ENCODE results near the gene CBY2.

Gene CBY2

DNA sequence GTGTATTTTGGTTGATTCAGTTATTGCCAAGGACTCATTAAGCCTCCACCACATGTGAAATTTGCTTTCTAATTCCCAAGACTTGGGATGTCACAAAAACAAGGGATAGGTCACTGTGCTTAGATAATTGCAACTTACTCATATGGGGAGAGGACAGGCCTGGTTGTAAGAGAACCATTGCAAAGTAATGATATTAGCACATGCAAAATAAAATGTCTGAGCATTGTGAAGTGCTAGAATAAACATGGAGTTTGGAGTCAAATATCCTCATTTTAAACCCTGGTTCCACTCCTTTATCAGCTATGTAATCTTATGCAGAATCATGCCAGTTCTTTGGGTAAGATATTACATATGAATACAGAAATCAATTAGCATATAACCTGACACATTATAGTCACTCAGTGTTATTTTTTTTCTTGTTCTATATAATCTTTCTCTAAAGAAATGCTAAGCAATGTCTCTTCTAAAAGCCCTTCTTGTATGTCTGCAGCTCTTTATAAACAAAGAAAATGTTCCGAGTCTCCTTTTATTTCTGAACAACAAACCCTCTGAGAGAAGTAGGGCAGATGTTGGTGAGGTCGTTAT lies 5.5 kb downstream of the CBY2 start:
- ChIA-PET POLR2A (no interaction called here), CTCF (no interaction called here)
- no peak for DNase-seq (ENCODE audit: extremely low spot score)
- TF ChIP-seq BHLHE40 (IDR thresholded peaks at IDR 0.05; ENCODE audit: borderline replicate concordance) (no peak), CTBP1 (IDR thresholded peaks at IDR 0.05; ENCODE audit: borderline replicate concordance) (no peak), FOXA1 (IDR thresholded peaks at IDR 0.05) (no peak), FOXK2 (IDR thresholded peaks at IDR 0.05) (no peak), ZNF384 (IDR thresholded peaks at IDR 0.05) (no peak), ELF4 (IDR thresholded peaks at IDR 0.05) (no peak), SP1 (IDR thresholded peaks at IDR 0.05) (no peak), L3MBTL2 (conservative IDR thresholded peaks at IDR 0.05) (no peak), LEF1 (IDR thresholded peaks at IDR 0.05; ENCODE audit: borderline replicate concordance) (no peak), HDGF (IDR thresholded peaks at IDR 0.05; ENCODE audit: borderline replicate concordance) (no peak), NFRKB (IDR thresholded peaks at IDR 0.05) (no peak), SUZ12 (IDR thresholded peaks at IDR 0.05) (no peak), TARDBP (IDR thresholded peaks at IDR 0.05) (no peak), FOXM1 (IDR thresholded peaks at IDR 0.05; ENCODE audit: borderline replicate concordance) (no peak), ARNT (IDR thresholded peaks at IDR 0.05) (no peak)
- TF ChIP-seq, protein P1, sequence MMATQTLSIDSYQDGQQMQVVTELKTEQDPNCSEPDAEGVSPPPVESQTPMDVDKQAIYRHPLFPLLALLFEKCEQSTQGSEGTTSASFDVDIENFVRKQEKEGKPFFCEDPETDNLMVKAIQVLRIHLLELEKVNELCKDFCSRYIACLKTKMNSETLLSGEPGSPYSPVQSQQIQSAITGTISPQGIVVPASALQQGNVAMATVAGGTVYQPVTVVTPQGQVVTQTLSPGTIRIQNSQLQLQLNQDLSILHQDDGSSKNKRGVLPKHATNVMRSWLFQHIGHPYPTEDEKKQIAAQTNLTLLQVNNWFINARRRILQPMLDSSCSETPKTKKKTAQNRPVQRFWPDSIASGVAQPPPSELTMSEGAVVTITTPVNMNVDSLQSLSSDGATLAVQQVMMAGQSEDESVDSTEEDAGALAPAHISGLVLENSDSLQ (IDR thresholded peaks at IDR 0.05), result no peak

DNA sequence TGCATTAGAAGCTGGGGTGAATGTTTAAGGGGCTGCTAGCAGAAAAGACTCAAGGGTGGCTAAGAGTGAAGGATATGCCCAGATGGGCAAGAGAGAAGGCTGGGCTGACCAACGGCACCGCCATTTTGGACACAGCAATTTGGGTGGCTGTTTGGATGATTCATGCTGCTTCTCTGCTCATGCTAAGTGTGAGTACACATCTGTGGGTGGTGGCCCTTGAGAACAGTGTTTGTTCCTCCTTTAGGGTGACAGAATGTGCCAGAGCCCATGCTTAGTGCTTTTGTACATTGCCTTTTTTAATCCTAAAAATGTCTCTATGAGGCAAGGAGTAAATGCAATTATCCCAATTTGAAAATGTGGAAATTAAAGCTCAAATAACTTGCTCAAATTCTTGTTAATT lies 9.8 kb downstream of the CBY2 start:
- no peak for DNase-seq (ENCODE audit: extremely low spot score)
- ChIA-PET POLR2A (no interaction called here), CTCF (no interaction called here)
- no peak for TF ChIP-seq ARNT (IDR thresholded peaks at IDR 0.05)
- no peak for TF ChIP-seq FOXM1 (IDR thresholded peaks at IDR 0.05; ENCODE audit: borderline replicate concordance)
- no peak for TF ChIP-seq FOXA1 (IDR thresholded peaks at IDR 0.05)
- TF ChIP-seq HDGF (IDR thresholded peaks at IDR 0.05; ENCODE audit: borderline replicate concordance), result no peak
- TF ChIP-seq SUZ12 (IDR thresholded peaks at IDR 0.05), result no peak
- TF ChIP-seq, protein P1 (IDR thresholded peaks at IDR 0.05), result no peak
- no peak for TF ChIP-seq CTBP1 (IDR thresholded peaks at IDR 0.05; ENCODE audit: borderline replicate concordance)
- no peak for TF ChIP-seq L3MBTL2 (conservative IDR thresholded peaks at IDR 0.05)
- no peak for TF ChIP-seq ZNF384 (IDR thresholded peaks at IDR 0.05)
- TF ChIP-seq TARDBP (IDR thresholded peaks at IDR 0.05), result no peak
- TF ChIP-seq ELF4 (IDR thresholded peaks at IDR 0.05), result no peak
- TF ChIP-seq NFRKB (IDR thresholded peaks at IDR 0.05), result no peak

DNA sequence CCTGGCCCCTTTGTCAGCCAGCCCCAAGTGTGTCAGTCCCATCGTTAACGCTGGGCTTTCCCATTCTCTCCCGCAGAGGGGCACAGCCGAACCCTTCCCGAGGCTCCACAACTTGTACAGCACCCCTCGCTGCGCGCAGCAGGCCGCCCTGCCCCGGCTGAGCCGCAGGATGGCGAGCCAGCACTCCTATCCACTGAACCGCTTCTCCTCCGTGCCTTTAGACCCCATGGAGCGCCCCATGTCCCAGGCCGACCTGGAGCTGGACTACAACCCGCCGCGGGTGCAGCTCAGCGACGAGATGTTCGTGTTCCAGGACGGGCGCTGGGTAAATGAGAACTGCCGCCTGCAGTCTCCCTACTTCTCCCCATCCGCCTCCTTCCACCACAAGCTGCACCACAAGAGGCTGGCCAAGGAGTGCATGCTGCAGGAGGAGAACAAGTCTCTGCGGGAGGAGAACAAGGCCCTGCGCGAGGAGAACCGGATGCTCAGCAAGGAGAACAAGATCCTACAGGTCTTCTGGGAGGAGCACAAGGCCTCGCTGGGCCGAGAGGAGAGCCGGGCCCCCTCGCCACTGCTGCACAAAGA lies 11.1 kb downstream of the CBY2 start:
- CTCF ChIA-PET, result no interaction called here
- no peak for DNase-seq (ENCODE audit: extremely low spot score)

DNA sequence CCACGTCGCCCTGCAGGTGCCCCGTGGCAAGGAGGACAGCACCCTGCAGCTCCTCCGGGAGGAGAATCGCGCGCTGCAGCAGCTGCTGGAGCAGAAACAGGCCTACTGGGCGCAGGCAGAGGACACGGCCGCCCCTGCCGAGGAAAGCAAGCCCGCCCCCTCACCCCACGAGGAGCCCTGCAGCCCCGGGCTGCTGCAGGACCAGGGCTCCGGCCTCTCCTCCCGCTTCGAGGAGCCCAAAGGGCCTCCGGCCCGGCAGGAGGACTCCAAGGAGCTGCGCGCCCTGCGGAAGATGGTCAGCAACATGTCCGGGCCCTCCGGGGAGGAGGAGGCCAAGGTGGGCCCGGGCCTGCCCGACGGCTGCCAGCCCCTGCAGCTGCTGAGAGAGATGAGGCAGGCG lies 11.6 kb downstream of the CBY2 start:
- CTCF ChIA-PET, result no interaction called here

More for the DNA sequence above, 11.1 kb downstream of the CBY2 start:
- POLR2A ChIA-PET, result no interaction called here
- TF ChIP-seq ARNT (IDR thresholded peaks at IDR 0.05) (no peak), NFRKB (IDR thresholded peaks at IDR 0.05) (no peak), LEF1 (IDR thresholded peaks at IDR 0.05; ENCODE audit: borderline replicate concordance) (no peak), SP1 (IDR thresholded peaks at IDR 0.05) (no peak), ELF4 (IDR thresholded peaks at IDR 0.05) (no peak), HDGF (IDR thresholded peaks at IDR 0.05; ENCODE audit: borderline replicate concordance) (no peak), TARDBP (IDR thresholded peaks at IDR 0.05) (no peak), FOXM1 (IDR thresholded peaks at IDR 0.05; ENCODE audit: borderline replicate concordance) (no peak), CTBP1 (IDR thresholded peaks at IDR 0.05; ENCODE audit: borderline replicate concordance) (no peak), FOXK2 (IDR thresholded peaks at IDR 0.05) (no peak), ZNF384 (IDR thresholded peaks at IDR 0.05) (no peak), BHLHE40 (IDR thresholded peaks at IDR 0.05; ENCODE audit: borderline replicate concordance) (no peak), FOXA1 (IDR thresholded peaks at IDR 0.05) (no peak), SUZ12 (IDR thresholded peaks at IDR 0.05) (no peak), L3MBTL2 (conservative IDR thresholded peaks at IDR 0.05) (no peak)
- TF ChIP-seq, protein P1 (IDR thresholded peaks at IDR 0.05), result no peak

DNA sequence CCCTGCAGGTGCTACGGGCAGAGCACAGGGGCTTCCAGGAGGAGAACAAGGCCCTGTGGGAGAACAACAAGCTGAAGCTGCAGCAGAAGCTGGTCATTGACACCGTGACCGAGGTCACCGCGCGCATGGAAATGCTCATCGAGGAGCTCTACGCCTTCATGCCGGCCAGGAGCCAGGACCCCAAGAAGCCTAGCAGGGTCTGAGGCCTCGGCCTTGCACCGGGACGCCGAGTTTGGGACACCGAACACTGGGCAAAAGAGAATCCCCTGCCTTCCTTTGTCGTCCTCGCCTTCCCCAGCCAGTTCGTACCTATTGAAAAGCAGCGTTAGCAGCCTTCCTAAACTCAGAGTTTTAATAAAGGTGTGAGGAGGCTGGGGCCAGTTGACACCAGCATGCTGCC lies 12.1 kb downstream of the CBY2 start:
- TF ChIP-seq HDGF (IDR thresholded peaks at IDR 0.05; ENCODE audit: borderline replicate concordance) (no peak), FOXA1 (IDR thresholded peaks at IDR 0.05) (no peak), FOXM1 (IDR thresholded peaks at IDR 0.05; ENCODE audit: borderline replicate concordance) (no peak), ARNT (IDR thresholded peaks at IDR 0.05) (no peak)
- CTCF ChIA-PET, result no interaction called here
- DNase-seq (ENCODE audit: extremely low spot score), result no peak
- POLR2A ChIA-PET, result no interaction called here

More for the DNA sequence above, 11.6 kb downstream of the CBY2 start:
- no peak for DNase-seq (ENCODE audit: extremely low spot score)
- no peak for TF ChIP-seq ARNT (IDR thresholded peaks at IDR 0.05)
- no peak for TF ChIP-seq FOXM1 (IDR thresholded peaks at IDR 0.05; ENCODE audit: borderline replicate concordance)
- TF ChIP-seq SUZ12 (IDR thresholded peaks at IDR 0.05), result no peak
- TF ChIP-seq TARDBP (IDR thresholded peaks at IDR 0.05), result no peak
- TF ChIP-seq HDGF (IDR thresholded peaks at IDR 0.05; ENCODE audit: borderline replicate concordance), result no peak
- TF ChIP-seq BHLHE40 (IDR thresholded peaks at IDR 0.05; ENCODE audit: borderline replicate concordance), result no peak
- no peak for TF ChIP-seq CTBP1 (IDR thresholded peaks at IDR 0.05; ENCODE audit: borderline replicate concordance)
- no peak for TF ChIP-seq LEF1 (IDR thresholded peaks at IDR 0.05; ENCODE audit: borderline replicate concordance)
- TF ChIP-seq SP1 (IDR thresholded peaks at IDR 0.05), result no peak
- TF ChIP-seq ZNF384 (IDR thresholded peaks at IDR 0.05), result no peak
- no peak for TF ChIP-seq FOXK2 (IDR thresholded peaks at IDR 0.05)
- TF ChIP-seq NFRKB (IDR thresholded peaks at IDR 0.05), result no peak
- TF ChIP-seq L3MBTL2 (conservative IDR thresholded peaks at IDR 0.05), result no peak
- POLR2A ChIA-PET, result no interaction called here

DNA sequence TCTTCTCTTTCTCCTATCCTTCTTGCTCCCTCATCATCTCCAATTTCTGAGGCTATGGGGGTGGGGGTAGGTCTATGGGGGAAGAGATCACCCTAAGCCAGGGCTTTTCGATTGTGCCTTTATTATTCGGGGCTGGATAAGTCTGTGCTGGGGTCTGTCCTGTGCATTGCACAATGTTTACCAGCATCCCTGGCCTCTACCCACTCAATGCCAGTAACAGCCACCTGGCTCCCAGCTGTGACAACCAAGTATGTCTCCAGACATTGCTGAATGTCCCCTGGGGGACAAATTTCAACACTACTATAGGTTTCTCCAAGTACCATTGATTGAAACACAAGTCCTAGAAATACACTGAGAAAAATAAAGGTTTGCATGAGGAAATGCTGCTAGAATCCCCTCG lies 13.2 kb downstream of the CBY2 start:
- no peak for DNase-seq (ENCODE audit: extremely low spot score)
- CTCF ChIA-PET, result no interaction called here
- POLR2A ChIA-PET, result no interaction called here
- TF ChIP-seq HDGF (IDR thresholded peaks at IDR 0.05; ENCODE audit: borderline replicate concordance), result no peak
- TF ChIP-seq L3MBTL2 (conservative IDR thresholded peaks at IDR 0.05), result no peak
- no peak for TF ChIP-seq ELF4 (IDR thresholded peaks at IDR 0.05)
- no peak for TF ChIP-seq FOXM1 (IDR thresholded peaks at IDR 0.05; ENCODE audit: borderline replicate concordance)
- no peak for TF ChIP-seq FOXA1 (IDR thresholded peaks at IDR 0.05)
- TF ChIP-seq LEF1 (IDR thresholded peaks at IDR 0.05; ENCODE audit: borderline replicate concordance), result no peak
- no peak for TF ChIP-seq SP1 (IDR thresholded peaks at IDR 0.05)
- TF ChIP-seq CTBP1 (IDR thresholded peaks at IDR 0.05; ENCODE audit: borderline replicate concordance), result no peak
- no peak for TF ChIP-seq ZNF384 (IDR thresholded peaks at IDR 0.05)
- no peak for TF ChIP-seq BHLHE40 (IDR thresholded peaks at IDR 0.05; ENCODE audit: borderline replicate concordance)
- no peak for TF ChIP-seq TARDBP (IDR thresholded peaks at IDR 0.05)
- TF ChIP-seq NFRKB (IDR thresholded peaks at IDR 0.05), result no peak
- TF ChIP-seq ARNT (IDR thresholded peaks at IDR 0.05), result no peak
- TF ChIP-seq SUZ12 (IDR thresholded peaks at IDR 0.05), result no peak
- TF ChIP-seq, protein P1 (IDR thresholded peaks at IDR 0.05), result no peak
- no peak for TF ChIP-seq FOXK2 (IDR thresholded peaks at IDR 0.05)

Data from HEK293T (cell line).